H1 (cell line): ENCODE data around the gene PTP4A1. TPM values are rescaled to one million over a fixed set of nuclear protein-coding genes. Genes with fewer than 3 reads are reported as not detected.

Experiments used
- BACH1 ChIP-seq: IDR thresholded peaks from 2 replicates; pipeline ENCODE4 v1.6.1; 2012; ENCODE audit warnings: low read length, improper control_type of control experiment
- BRCA1 ChIP-seq: IDR thresholded peaks from 2 replicates; pipeline ENCODE4 v1.6.1; 2012; ENCODE audit warnings: low read depth, low read length, improper control_type of control experiment
- CTCF ChIP-seq, 3 experiments: IDR thresholded peaks; 1 replicate in 2 of 3; 2 replicates in 1 of 3; pipeline versions ENCODE4 v1.5.1 to v1.6.1; 2011; ENCODE audit warnings: low read length in 3 of 3, mild to moderate bottlenecking in 3 of 3, inconsistent platforms in 2 of 3, low read depth in 1 of 3, moderate library complexity in 1 of 3; ENCODE audit not compliant: insufficient read depth in 1 of 3; ENCODE audit errors: control extremely low read depth in 1 of 3
- EP300 ChIP-seq, 2 experiments: IDR thresholded peaks; 1 replicate in 1 of 2; 2 replicates in 1 of 2; pipeline ENCODE4 v1.6.1; 2011 to 2012; ENCODE audit warnings: low read depth in 2 of 2, low read length in 2 of 2, mild to moderate bottlenecking in 2 of 2, borderline replicate concordance in 1 of 2, inconsistent platforms in 1 of 2, moderate library complexity in 1 of 2
- JUND ChIP-seq: IDR thresholded peaks from 2 replicates; pipeline ENCODE4 v1.6.1; 2011; ENCODE audit warnings: mild to moderate bottlenecking, improper control_type of control experiment, low read length
- SIN3A ChIP-seq, 2 experiments: IDR thresholded peaks in 1 of 2; conservative IDR thresholded peaks in 1 of 2; 2 replicates each; pipeline ENCODE4 v1.6.1; 2011 to 2012; ENCODE audit warnings: low read length in 2 of 2, improper control_type of control experiment in 1 of 2, low read depth in 1 of 2, mild to moderate bottlenecking in 1 of 2
- SP2 ChIP-seq: IDR thresholded peaks from 2 replicates; pipeline ENCODE4 v1.6.1; 2012; ENCODE audit warnings: mild to moderate bottlenecking, low read length, inconsistent platforms
- polyA plus RNA-seq, 7 experiments: library from polyadenylated mRNA; depleted of rRNA in 3 of 7; stranded (reverse) in 5 of 7; unstranded in 2 of 7; fragments of >200 nt in 5 of 7; fragments of 200-250 nt in 2 of 7; gene quantifications; 1 replicate in 5 of 7; 2 replicates in 1 of 7; 4 replicates in 1 of 7; pipeline versions ENCODE4 v1.2.1 to v1.2.3, GENCODE V29; 2011 to 2013; ENCODE audit warnings: missing spikeins in 2 of 7, mixed read lengths in 2 of 7
- total RNA-seq: library from RNA; stranded (reverse); fragmentation: NEBNext Ultra II Directional; extraction: Animal tissue kit (Norgen Biotek cat#: 25700); gene quantifications from 2 replicates; pipeline ENCODE4 v1.2.1, GENCODE V29; 2021

PTP4A1 gene
- total and polyA plus RNA-seq, 2 of the 8 experiments (the other 6 are each of a cell fraction or from before 2014, with no cell fraction given) = 21.1 to 76.3 TPM

DNA sequence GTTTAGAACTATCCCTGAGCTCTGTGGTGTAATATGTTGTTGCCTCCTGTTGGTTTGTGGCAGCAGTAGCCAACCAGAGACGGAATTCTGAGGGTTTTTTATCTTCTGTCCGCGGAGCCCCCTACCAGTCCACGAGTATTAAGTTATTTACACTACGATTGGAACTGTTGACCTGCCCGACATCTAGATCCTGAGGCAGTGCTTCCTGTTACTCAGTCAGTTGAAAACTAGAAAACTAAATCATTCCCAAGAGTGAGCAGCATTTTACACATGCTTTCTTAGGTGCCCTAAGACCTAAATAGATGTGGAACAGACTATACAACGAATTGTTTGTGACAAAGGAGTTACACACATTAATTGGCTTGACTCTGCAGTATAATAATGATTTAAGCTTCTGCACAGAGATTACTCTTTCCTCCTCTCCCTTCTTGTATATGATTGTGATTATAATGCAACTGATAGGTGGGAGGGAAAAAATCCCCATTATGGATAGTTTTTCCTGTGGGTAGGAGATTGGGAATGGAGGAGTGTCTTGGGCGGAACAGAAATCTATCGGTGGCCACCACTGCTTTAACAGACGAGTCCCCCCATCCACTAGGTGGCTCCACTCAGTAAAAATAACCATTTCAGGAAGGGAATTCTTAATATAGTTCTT, 1.7 kb downstream of the PTP4A1 start (continued):
- TF ChIP-seq SIN3A (conservative IDR thresholded peaks at IDR 0.05 in 1 of 2, IDR thresholded peaks at IDR 0.05 in 1 of 2; ENCODE audit: low read depth in 1 of 2, low read length in 2 of 2) (0 out of 4 replicates have a peak, but pooled peaks of 1 of the 2 experiments have one; percentile 49), JUND (no peak), BRCA1 (no peak), CTCF (IDR thresholded peaks at IDR 0.05; ENCODE audit: control extremely low read depth in 1 of 3, insufficient read depth in 1 of 3, low read depth in 1 of 3, low read length in 3 of 3) (peak; percentile 54 to 66 (median 56)), EP300 (IDR thresholded peaks at IDR 0.05; ENCODE audit: borderline replicate concordance in 1 of 2, low read depth in 2 of 2, low read length in 2 of 2) (no peak), SP2 (peak; percentile 46; the same call in 1 of the 2 replicates), BACH1 (no peak)
